Parathyroid adenoma (tissue), 2 donors: ENCODE results near the gene BEGAIN.

ENCODE experiments used
- H2AFZ ChIP-seq: fragments of 300-600 bp; sonication (generic); one replicate; pipeline ENCODE4 v1.7.0; 2017; ENCODE audit warnings: antibody characterized with exemption, mild to moderate bottlenecking
- H3K27ac ChIP-seq: fragments of 300-600 bp; sonication (generic); one replicate; pipeline ENCODE4 v1.7.0; 2017
- H3K27me3 ChIP-seq: fragments of 300-600 bp; sonication (generic); one replicate; pipeline ENCODE4 v1.7.0; 2017; ENCODE audit warnings: low read length; ENCODE audit not compliant: control insufficient read depth, insufficient read depth
- H3K36me3 ChIP-seq: fragments of 300-600 bp; sonication (generic); one replicate; pipeline ENCODE4 v1.7.0; 2017; ENCODE audit warnings: low read length; ENCODE audit not compliant: control insufficient read depth, insufficient read depth
- H3K4me1 ChIP-seq: fragments of 300-600 bp; sonication (generic); one replicate; pipeline ENCODE4 v1.7.0; 2017; ENCODE audit warnings: control low read depth
- H3K4me2 ChIP-seq: fragments of 300-600 bp; sonication (generic); one replicate; pipeline ENCODE4 v1.7.0; 2017; ENCODE audit warnings: low read length
- H3K4me3 ChIP-seq: fragments of 300-600 bp; sonication (generic); one replicate; pipeline ENCODE4 v1.7.0; 2017; ENCODE audit warnings: low read depth, low read length
- H3K79me2 ChIP-seq: fragments of 300-600 bp; sonication (generic); one replicate; pipeline ENCODE4 v1.7.0; 2017; ENCODE audit warnings: control low read depth
- H3K9ac ChIP-seq: fragments of 300-600 bp; sonication (generic); one replicate; pipeline ENCODE4 v1.7.0; 2017; ENCODE audit warnings: mild to moderate bottlenecking
- H3K9me3 ChIP-seq: fragments of 300-600 bp; sonication (generic); one replicate; pipeline ENCODE4 v1.7.0; 2017; ENCODE audit warnings: low read length; ENCODE audit not compliant: control insufficient read depth
- TF ChIP-seq, protein P1 (sequence below): fragments of 300-600 bp; sonication (generic); IDR thresholded peaks from one replicate; pipeline ENCODE4 v1.7.0; 2017; ENCODE audit warnings: antibody characterized with exemption, mild to moderate bottlenecking
- donor health status: primary hyperparathyroidism.

BEGAIN gene

GRCh38 chr14:100552524-100553125 lies 34.6 kb downstream of the BEGAIN start:
- Histone ChIP-seq H3K4me1 (peaks cover 6% of the 10 kb centered on the region), H3K4me2 (no peak overlapping the region), H3K79me2 (no peaks in the 10 kb centered on the region), H3K9ac (no peak overlapping the region), H3K4me3 (no peak overlapping the region), H3K27me3 (no peaks in the 10 kb centered on the region), H3K27ac (no peak overlapping the region), H2AFZ (no peak overlapping the region), H3K9me3 (no peaks in the 10 kb centered on the region), H3K36me3 (no peaks in the 10 kb centered on the region)
- TF ChIP-seq, protein P1, sequence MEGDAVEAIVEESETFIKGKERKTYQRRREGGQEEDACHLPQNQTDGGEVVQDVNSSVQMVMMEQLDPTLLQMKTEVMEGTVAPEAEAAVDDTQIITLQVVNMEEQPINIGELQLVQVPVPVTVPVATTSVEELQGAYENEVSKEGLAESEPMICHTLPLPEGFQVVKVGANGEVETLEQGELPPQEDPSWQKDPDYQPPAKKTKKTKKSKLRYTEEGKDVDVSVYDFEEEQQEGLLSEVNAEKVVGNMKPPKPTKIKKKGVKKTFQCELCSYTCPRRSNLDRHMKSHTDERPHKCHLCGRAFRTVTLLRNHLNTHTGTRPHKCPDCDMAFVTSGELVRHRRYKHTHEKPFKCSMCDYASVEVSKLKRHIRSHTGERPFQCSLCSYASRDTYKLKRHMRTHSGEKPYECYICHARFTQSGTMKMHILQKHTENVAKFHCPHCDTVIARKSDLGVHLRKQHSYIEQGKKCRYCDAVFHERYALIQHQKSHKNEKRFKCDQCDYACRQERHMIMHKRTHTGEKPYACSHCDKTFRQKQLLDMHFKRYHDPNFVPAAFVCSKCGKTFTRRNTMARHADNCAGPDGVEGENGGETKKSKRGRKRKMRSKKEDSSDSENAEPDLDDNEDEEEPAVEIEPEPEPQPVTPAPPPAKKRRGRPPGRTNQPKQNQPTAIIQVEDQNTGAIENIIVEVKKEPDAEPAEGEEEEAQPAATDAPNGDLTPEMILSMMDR = no peak

DNA sequence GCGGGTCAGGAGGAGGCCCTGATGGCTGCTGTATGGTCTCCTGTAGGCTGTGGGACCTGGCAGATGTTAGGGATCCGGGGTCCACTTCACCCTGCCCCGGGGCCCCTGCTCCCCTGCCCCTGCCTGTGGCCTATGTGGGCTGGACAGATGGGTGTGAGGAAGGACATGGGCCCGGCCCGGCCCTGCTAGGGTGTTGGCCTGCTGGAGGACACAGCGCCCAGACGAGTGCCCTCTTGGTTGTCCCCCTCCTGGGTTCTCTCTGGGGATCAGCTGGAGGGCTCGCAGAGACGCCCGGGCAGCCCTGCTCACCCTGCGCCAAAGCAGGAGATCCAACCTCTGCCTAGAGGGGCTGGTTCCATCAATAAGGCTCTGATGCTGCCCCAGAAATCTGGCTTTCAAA lies 36.2 kb downstream of the BEGAIN start:
- TF ChIP-seq, protein P1 = no peak
- Histone ChIP-seq H3K4me3 (no peak overlapping the region), H3K27ac (no peak overlapping the region), H3K27me3 (no peaks in the 10 kb centered on the region), H2AFZ (no peak overlapping the region), H3K4me2 (no peak overlapping the region), H3K36me3 (no peaks in the 10 kb centered on the region), H3K9ac (no peak overlapping the region), H3K79me2 (no peaks in the 10 kb centered on the region), H3K4me1 (peaks cover 5% of the 10 kb centered on the region), H3K9me3 (no peaks in the 10 kb centered on the region)

- TF ChIP-seq, protein P1 = no peak
- Histone ChIP-seq H3K79me2 (no peaks in the 10 kb centered on the region), H3K27ac (no peak overlapping the region), H3K36me3 (no peaks in the 10 kb centered on the region), H3K4me2 (no peak overlapping the region), H3K9ac (no peak overlapping the region), H3K27me3 (no peaks in the 10 kb centered on the region), H3K4me1 (peaks cover 5% of the 10 kb centered on the region), H2AFZ (no peak overlapping the region), H3K9me3 (no peaks in the 10 kb centered on the region), H3K4me3 (no peak overlapping the region)
Observed at GRCh38 chr14:100549834-100550625, 37.2 kb downstream of the BEGAIN start.

- Histone ChIP-seq H3K9me3 (no peaks in the 10 kb centered on the region), H3K27me3 (no peaks in the 10 kb centered on the region), H3K4me3 (no peak overlapping the region), H3K36me3 (no peaks in the 10 kb centered on the region), H3K27ac (no peak overlapping the region), H3K4me1 (peaks cover 5% of the 10 kb centered on the region), H3K9ac (no peak overlapping the region), H2AFZ (no peak overlapping the region), H3K79me2 (no peaks in the 10 kb centered on the region), H3K4me2 (no peak overlapping the region)
- TF ChIP-seq, protein P1 = no peak
Observed at GRCh38 chr14:100548939-100549338, 38.3 kb downstream of the BEGAIN start.
